HL-60/S4 treated with phorbol 12-myristate 13-acetate at 8.2 ng/mL for 4 days and 3 days (cell line): ENCODE results near the gene XYLT2.
"Not testable (repeated sequence)": the region's sequence is repeated elsewhere in the genome, so short reads cannot be mapped to it uniquely, and the experiment has no call there.

Experiments
- in situ Hi-C: fragments of 300-500 bp; cut with MboI; formaldehyde crosslinking; loops from 2 replicates; pipeline ENCODE4 v1.15.0; 2022; ENCODE audit warnings: low sequenced_read_pairs

Gene XYLT2

DNA sequence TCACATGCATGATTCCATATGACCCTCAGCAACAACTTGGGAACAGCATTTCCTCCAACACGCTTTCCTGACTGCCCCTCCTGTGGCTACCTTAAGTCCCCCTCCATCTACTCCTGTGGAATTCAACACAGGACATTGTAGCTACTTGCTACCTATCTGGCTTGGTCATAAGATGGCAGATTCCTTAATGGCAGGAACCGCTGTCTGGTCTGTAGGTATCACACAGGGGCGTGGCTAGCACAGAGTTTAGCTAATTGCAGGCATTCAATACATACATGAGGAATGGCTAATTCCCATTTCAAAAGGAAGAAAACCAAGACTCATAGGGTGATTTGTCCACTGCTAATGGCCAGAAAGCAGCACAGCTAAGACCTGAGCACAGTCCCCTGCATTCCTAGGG, 42.8 kb downstream of the XYLT2 start:
- in situ Hi-C loops = no loop called here

DNA sequence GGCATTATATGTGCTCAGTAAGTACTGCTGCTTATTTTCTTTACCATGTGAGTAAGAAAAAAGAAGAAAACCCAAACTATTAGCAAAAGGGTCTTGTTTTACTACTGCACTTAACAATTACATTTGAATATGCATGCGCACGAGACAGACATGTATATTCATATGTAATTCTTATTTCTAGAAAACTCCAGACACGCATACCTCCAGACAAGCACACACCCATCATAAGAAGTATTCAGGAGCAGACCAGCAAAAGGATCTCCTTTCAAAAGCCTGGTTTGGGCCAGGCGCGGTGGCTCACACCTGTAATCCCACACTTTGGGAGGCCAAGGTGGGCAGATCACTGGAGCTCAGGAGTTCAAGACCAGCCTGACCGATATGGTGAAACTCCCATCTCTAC, 43.6 kb downstream of the XYLT2 start:
- in situ Hi-C loops = no loop called here

DNA sequence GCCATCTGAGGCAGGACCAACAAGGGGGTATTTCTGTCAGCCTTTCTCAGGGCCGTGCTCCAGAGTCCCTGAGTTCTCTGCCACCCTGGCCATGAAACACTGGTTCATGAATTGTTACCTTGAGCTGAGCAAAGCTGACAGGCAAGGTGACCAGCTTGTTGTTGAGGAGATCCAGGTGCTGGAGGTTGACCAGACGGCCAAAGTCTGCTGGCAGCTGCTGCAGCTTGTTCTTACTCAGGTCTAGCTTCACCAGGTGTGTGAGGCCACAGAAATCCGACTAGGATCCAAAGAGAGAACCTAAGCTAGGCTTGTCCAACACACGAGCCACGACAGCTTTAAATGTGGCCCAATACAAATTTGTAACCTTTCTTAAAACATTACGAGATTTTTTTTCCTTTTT, 46.7 kb downstream of the XYLT2 start:
- in situ Hi-C loops = no loop called here

DNA sequence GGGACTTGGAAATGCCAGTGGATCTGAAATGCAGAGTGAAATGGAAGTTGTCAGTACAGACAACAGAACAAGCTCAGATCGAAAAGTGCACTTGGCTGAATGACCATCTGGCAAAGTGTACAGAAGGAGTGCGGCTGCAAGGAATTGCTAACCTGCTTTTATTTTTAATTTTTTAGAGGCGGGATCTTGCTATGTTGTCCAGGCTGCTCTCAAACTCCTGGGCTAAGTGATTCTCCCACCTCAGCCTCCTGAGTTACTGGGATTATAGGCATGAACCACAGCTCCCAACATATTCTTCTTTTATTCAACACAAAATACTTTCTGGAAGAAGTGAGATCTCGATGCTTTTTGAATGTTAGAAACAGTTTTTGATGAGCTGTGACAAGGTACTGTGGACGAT, 47.8 kb downstream of the XYLT2 start:
- in situ Hi-C loops = no loop called here

DNA sequence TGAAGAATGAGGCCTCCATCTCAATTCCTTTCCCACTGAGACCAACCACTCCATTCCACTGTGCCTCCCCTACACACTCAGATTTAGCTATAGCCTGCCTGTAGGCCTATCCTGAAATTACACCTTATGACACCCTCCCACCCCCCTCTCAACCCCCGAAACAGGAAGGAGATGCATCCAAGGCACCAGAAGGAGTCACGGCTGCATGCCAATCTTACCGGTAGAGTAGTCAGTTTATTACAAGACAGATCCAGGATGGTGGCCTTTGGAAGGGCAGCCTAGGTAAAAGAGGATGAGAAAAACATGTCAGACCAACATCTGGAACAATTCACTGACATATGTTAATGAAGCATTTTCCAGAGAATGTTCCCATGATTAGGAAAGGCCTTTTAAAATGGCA, 48.8 kb downstream of the XYLT2 start:
- in situ Hi-C loops = no loop called here

DNA sequence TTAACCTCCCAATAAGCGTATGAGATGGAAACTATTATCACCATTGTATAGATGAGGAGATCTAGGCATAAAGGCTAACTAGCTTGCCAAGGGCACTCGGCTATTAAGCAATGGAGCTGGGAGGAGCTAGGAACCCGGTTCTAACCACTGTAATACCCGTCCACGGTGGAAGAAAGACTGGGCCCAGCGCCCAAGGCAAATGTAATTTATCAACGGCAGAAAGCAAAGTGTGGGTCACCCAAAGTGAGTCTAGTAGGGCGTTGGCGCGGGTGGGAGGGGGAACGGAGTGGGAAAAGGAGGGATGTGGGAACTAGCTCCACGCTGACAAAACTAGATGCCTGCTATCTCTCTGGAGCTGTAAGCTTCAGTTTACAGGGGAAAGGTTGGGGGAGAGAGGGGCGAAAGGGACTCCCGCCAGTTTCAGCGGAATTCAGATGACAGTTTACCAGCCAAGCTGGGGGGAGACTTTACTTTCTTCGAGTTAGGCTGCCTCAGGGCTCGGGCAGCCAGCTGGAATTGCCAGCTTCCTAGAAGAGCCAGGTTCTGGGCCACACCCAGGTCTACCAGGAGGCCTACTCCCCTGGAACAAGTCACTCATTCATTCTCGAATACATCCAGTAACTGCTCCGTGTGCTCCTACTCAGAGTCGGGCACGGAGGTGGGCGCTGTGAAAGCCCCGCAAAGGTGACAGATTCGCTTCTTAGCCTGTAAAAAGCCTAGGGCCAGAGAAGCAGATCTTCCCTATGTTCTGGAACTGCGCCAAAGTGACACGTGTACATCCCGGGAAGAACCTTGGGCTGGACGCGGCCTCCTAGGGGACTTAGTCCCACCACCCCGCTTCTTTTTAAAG, 50.6 kb downstream of the XYLT2 start:
- in situ Hi-C loops = no loop called here

DNA sequence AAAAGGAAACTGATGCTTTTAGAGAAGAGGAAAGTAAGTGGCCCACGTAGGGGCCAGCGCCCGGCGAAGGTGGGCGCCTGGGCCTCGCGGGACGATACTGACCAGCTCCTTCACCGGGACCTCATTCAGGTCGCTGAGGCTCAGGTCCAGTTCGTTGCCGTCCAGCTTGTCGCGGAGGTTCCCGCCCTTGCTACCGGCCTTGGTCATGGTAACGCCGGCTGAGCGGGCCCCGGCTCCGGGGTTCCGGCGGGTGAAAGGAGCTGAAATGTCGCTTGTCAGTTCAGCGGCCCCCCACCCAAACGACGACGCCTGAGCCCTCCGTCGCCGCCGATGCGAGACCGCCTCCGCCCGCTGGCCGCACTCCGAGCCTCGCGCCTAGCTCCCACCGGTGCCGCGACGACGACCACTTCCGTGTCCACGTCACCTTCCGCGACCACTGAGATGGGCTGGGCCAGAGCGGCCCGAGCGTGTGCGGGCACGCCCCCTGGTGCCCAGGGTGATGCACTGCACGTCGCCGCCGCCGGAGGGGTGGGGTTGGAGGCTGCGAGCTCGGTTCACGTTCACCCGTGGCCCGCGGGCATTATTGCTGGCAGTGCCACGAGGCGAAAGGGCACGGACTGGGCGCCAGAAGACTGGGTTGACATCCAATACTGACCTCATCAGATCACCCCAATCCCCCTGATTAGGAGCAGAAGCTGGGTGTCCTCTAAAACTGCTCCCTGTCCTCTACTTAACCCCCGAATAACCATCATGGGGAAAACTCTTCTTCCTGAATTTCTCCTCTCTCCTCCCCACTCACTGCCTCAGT, 51.4 kb downstream of the XYLT2 start, which contains the start of gene LRRC59:
Gene LRRC59, minus strand, starts transcription at position 413 of the 808 bp plus-strand sequence. Its CDS starts 206 bp downstream, at position 207.
- in situ Hi-C loops = no loop called here

DNA sequence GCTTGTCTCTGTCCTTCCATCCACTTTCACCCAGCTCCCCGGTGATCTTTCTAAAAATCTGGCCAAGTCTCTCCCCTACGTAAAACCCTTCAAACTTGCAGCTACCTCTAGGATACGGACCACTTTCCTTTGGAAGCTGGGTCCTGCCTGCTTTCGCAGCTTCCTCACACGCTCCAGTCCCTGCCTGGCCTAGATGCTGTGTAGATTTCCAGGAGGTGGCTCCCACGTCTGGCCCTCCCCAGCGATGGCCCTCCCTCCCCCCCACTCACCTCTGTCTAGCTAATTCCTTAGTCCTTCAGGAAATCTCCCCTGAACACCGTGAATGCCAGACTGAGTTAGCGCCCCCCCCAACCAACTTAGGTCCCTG, 52.0 kb downstream of the XYLT2 start:
- in situ Hi-C loops = no loop called here

DNA sequence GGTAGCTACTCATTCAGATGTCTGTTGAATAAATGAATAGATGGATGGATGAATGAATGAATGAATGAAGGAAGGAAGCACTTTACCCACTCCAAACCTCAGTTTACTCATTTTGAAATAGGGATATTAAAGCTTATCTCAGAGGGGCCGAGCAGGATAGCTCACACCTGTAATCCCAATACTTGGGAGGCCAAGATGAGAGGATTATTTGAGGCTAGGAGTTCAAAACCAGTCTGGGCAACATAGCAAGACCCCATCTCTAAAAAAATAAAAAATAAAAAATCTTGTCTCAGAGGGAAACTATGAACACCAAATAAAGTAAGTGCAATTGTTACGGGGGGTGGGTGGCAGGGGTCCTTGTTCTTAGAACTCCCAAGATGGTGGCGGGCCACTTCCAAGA, 52.7 kb downstream of the XYLT2 start:
- in situ Hi-C loops = not testable (repeated sequence)

DNA sequence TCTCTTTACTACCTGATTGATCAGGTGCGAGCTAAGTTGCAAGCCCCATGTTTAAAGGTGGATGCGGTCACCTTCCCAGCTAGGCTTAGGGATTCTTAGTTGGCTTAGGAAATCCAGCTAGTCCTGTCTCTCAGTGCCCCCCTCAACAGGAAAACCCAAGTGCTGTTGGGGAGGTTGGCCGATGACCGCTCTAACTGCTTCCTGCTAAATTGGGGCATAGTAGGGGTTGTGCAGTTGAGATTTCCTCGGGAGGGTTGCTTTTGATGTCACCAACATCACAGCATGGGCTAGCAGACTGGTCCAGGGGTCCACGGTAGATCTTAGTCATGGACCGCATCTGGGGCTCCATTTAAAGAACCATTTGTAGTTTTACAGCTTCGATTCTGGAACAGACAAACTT, 53.7 kb downstream of the XYLT2 start:
- in situ Hi-C loops = not testable (repeated sequence)

DNA sequence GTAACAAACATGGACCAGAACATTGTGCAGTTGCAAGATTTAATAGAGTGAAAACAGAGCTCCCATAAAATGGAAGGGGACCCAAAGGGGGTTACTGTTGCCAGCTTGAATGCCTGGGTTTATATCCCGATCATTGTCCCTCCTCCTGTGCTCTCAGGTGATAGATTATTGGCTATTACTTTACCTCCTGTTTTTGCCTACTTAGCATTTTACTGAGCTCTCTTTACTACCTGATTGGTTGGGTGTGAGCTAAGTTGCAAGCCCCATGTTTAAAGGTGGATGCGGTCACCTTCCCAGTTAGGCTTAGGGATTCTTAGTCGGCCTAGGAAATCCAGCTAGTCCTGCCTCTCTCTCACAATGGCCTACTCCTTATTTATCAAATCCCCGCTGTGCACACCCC, 59.4 kb downstream of the XYLT2 start:
- in situ Hi-C loops = not testable (repeated sequence)

DNA sequence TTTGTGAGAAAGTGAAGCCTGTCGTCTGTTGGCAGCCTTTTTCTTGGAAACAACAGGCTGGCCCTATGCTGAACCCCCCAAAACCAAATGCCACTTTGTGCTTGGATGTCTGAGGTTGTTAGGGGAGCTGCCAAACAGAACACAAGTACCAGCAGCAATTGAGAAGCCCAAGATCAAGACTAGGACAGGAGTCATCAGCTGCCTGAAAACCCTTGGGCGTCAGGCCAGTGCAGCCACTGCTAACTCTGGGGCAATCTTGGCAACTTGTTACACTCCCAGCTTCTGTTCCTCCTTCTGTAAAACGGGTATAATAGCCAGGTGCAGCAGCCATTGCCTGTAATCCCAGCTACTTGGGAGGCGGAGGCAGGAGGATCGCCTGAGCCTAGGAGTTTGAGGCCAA, 60.7 kb downstream of the XYLT2 start:
- in situ Hi-C loops = no loop called here

DNA sequence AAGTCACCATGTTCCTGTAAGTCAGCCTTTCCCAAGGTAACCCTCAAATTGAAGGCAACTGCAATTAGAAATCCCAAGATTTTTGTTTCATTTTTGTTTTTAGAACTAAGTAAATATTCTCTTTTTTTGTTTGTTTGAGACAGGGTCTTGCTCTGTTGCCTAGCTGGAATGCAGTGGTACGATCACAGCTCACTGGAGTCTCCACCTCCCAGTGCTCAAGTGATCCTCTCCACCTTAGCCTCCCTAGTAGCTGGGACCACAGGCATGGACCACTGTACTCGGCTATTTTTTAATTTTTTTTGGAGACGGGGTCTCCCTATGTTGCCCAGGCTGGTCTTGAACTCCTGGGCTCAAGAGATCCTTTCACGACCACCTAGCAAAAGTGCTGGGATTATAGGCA, 62.0 kb downstream of the XYLT2 start:
- in situ Hi-C loops = no loop called here
